ENCODE measurements around the gene BAG5. TPM values are rescaled to one million over a fixed set of nuclear protein-coding genes. Genes with fewer than 3 reads are reported as not detected.
"Not testable (repeated sequence)": the region's sequence is repeated elsewhere in the genome, so short reads cannot be mapped to it uniquely, and the experiment has no call there.

The BAG5 gene, protein sequence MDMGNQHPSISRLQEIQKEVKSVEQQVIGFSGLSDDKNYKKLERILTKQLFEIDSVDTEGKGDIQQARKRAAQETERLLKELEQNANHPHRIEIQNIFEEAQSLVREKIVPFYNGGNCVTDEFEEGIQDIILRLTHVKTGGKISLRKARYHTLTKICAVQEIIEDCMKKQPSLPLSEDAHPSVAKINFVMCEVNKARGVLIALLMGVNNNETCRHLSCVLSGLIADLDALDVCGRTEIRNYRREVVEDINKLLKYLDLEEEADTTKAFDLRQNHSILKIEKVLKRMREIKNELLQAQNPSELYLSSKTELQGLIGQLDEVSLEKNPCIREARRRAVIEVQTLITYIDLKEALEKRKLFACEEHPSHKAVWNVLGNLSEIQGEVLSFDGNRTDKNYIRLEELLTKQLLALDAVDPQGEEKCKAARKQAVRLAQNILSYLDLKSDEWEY
- total RNA-seq = 28.6 and 30.8 TPM in 2 replicates

- Histone ChIP-seq H3K4me1 (ENCODE audit: insufficient read depth, low read length) (peaks cover 32% of the 10 kb centered on the region), H4K20me1 (ENCODE audit: insufficient read depth, low read length) (peaks cover 48% of the 10 kb centered on the region), H3K79me2 (ENCODE audit: insufficient read depth, low read length) (peaks cover 94% of the 10 kb centered on the region), H2AFZ (ENCODE audit: low read length) (peak within 1 kb of the TSS; percentile 84), H3K27me3 (ENCODE audit: insufficient read depth, low read length) (no peaks in the 10 kb centered on the region), H3K36me3 (ENCODE audit: insufficient read depth, low read length) (peaks cover 33% of the 10 kb centered on the region), H3K4me2 (ENCODE audit: insufficient read depth, low read length) (peak within 1 kb of the TSS; percentile 93), H3K4me3 (ENCODE audit: insufficient read depth, low read length) (peak within 1 kb of the TSS; percentile 92), H3K9me3 (ENCODE audit: low read depth, low read length) (no peaks in the 10 kb centered on the region), H3K27ac (ENCODE audit: low read depth, low read length) (peak within 1 kb of the TSS; percentile 78)
- TF ChIP-seq, protein P1, sequence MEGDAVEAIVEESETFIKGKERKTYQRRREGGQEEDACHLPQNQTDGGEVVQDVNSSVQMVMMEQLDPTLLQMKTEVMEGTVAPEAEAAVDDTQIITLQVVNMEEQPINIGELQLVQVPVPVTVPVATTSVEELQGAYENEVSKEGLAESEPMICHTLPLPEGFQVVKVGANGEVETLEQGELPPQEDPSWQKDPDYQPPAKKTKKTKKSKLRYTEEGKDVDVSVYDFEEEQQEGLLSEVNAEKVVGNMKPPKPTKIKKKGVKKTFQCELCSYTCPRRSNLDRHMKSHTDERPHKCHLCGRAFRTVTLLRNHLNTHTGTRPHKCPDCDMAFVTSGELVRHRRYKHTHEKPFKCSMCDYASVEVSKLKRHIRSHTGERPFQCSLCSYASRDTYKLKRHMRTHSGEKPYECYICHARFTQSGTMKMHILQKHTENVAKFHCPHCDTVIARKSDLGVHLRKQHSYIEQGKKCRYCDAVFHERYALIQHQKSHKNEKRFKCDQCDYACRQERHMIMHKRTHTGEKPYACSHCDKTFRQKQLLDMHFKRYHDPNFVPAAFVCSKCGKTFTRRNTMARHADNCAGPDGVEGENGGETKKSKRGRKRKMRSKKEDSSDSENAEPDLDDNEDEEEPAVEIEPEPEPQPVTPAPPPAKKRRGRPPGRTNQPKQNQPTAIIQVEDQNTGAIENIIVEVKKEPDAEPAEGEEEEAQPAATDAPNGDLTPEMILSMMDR (IDR thresholded peaks at IDR 0.05; ENCODE audit: extremely low read depth, low read depth, low read length) = no peak
- DNase-seq (ENCODE audit: insufficient read length, low spot score, missing footprints) = peak; percentile 99
These were observed at the start of gene BAG5, which contains the start of gene COA8 for GRCh38 chr14:103562429-103563225. Gene BAG5, minus strand, starts transcription at chr14:103562657. Its CDS starts 1,493 bp downstream, at chr14:103561164. Gene COA8, plus strand, starts transcription at chr14:103562960. Its CDS starts 42 bp downstream, at chr14:103563002.

- Histone ChIP-seq H3K27me3 (ENCODE audit: insufficient read depth, low read length) (no peaks in the 10 kb centered on the region), H3K79me2 (ENCODE audit: insufficient read depth, low read length) (no peaks in the 10 kb centered on the region), H3K4me2 (ENCODE audit: insufficient read depth, low read length) (no peak overlapping the region), H3K36me3 (ENCODE audit: insufficient read depth, low read length) (no peaks in the 10 kb centered on the region), H3K27ac (ENCODE audit: low read depth, low read length) (no peak overlapping the region), H3K9me3 (ENCODE audit: low read depth, low read length) (peaks cover 2% of the 10 kb centered on the region), H2AFZ (ENCODE audit: low read length) (no peak overlapping the region), H3K4me1 (ENCODE audit: insufficient read depth, low read length) (peaks cover 11% of the 10 kb centered on the region), H4K20me1 (ENCODE audit: insufficient read depth, low read length) (peaks cover 6% of the 10 kb centered on the region), H3K4me3 (ENCODE audit: insufficient read depth, low read length) (no peak overlapping the region)
- TF ChIP-seq, protein P1 (IDR thresholded peaks at IDR 0.05; ENCODE audit: extremely low read depth, low read depth, low read length) = no peak
- DNase-seq (ENCODE audit: insufficient read length, low spot score, missing footprints) = no peak
These were observed 48.8 kb upstream of the BAG5 start for GRCh38 chr14:103611215-103611614.

GRCh38 chr14:103609081-103609480 is 46.6 kb upstream of the BAG5 start:
- H3K4me2 ChIP-seq (ENCODE audit: insufficient read depth, low read length); H3K79me2 ChIP-seq (ENCODE audit: insufficient read depth, low read length); H3K27ac ChIP-seq (ENCODE audit: low read depth, low read length); DNase-seq (ENCODE audit: insufficient read length, low spot score, missing footprints); H4K20me1 ChIP-seq (ENCODE audit: insufficient read depth, low read length); H3K4me3 ChIP-seq (ENCODE audit: insufficient read depth, low read length); H3K36me3 ChIP-seq (ENCODE audit: insufficient read depth, low read length); H3K27me3 ChIP-seq (ENCODE audit: insufficient read depth, low read length); H2AFZ ChIP-seq (ENCODE audit: low read length); H3K9me3 ChIP-seq (ENCODE audit: low read depth, low read length): not testable (repeated sequence)
- peaks cover 11% of the 10 kb centered on the region for H3K4me1 ChIP-seq (ENCODE audit: insufficient read depth, low read length)

- Histone ChIP-seq H3K36me3 (ENCODE audit: insufficient read depth, low read length) (no peaks in the 10 kb centered on the region), H3K4me1 (ENCODE audit: insufficient read depth, low read length) (peaks cover 11% of the 10 kb centered on the region), H3K4me2 (ENCODE audit: insufficient read depth, low read length) (peak overlapping the region; percentile 81), H3K4me3 (ENCODE audit: insufficient read depth, low read length) (no peak overlapping the region), H3K9me3 (ENCODE audit: low read depth, low read length) (peaks cover 2% of the 10 kb centered on the region), H3K27me3 (ENCODE audit: insufficient read depth, low read length) (no peaks in the 10 kb centered on the region), H3K27ac (ENCODE audit: low read depth, low read length) (no peak overlapping the region), H3K79me2 (ENCODE audit: insufficient read depth, low read length) (no peaks in the 10 kb centered on the region), H4K20me1 (ENCODE audit: insufficient read depth, low read length) (peaks cover 6% of the 10 kb centered on the region), H2AFZ (ENCODE audit: low read length) (no peak overlapping the region)
- TF ChIP-seq, protein P1 (IDR thresholded peaks at IDR 0.05; ENCODE audit: extremely low read depth, low read depth, low read length) = no peak
- DNase-seq (ENCODE audit: insufficient read length, low spot score, missing footprints) = no peak
These were observed 45.4 kb upstream of the BAG5 start for GRCh38 chr14:103607822-103608221.

Data from osteoblast (primary cell).